OCI-LY3 (cell line): Measurements from ENCODE around the gene HDAC4.

Experiments
- H2AFZ ChIP-seq: fragments of 200-600, 300-600 bp; shearing (Covaris generic); 2 replicates; pipeline ENCODE4 v1.6.0; 2014; ENCODE audit warnings: antibody characterized with exemption, low read depth, low read length
- H3K27ac ChIP-seq: fragments of 200-600, 300-600 bp; sonication (generic); 2 replicates; pipeline ENCODE4 v1.5.1; 2014; ENCODE audit warnings: mild to moderate bottlenecking, low read length, moderate library complexity, mixed read lengths
- H3K27me3 ChIP-seq: fragments of 200-600, 300-600 bp; sonication (generic); 2 replicates; pipeline ENCODE4 v1.6.1; 2014; ENCODE audit warnings: low read depth, low read length, mixed read lengths
- H3K36me3 ChIP-seq: fragments of 200-600, 300-600 bp; sonication (generic); replicated peaks from 2 replicates; pipeline ENCODE3; 2014; ENCODE audit warnings: low read depth, low read length, mixed read lengths
- H3K4me1 ChIP-seq: fragments of 300-600, 200-600 bp; sonication (generic); 2 replicates; pipeline ENCODE4 v1.6.1; 2014; ENCODE audit warnings: low read length, mixed read lengths
- H3K4me2 ChIP-seq: fragments of 200-600, 300-600 bp; sonication (generic); 2 replicates; pipeline ENCODE4 v1.6.1; 2014; ENCODE audit warnings: low read length, mixed read lengths
- H3K4me3 ChIP-seq: fragments of 300-600, 200-600 bp; sonication (generic); 2 replicates; pipeline ENCODE4 v1.5.1; 2014; ENCODE audit warnings: antibody characterized with exemption, mild to moderate bottlenecking, low read length, moderate library complexity
- H3K79me2 ChIP-seq: fragments of 300-600, 200-600 bp; shearing (Covaris generic); 2 replicates; pipeline ENCODE4 v1.6.1; 2014; ENCODE audit warnings: mild to moderate bottlenecking, low read length, mixed read lengths
- H3K9ac ChIP-seq: fragments of 300-600, 200-600 bp; shearing (Covaris generic); 2 replicates; pipeline ENCODE4 v1.6.0; 2014; ENCODE audit warnings: mild to moderate bottlenecking, low read length, moderate library complexity
- H3K9me3 ChIP-seq: fragments of 200-600, 300-600 bp; shearing (Covaris generic); 2 replicates; pipeline ENCODE4 v1.6.1; 2014; ENCODE audit warnings: low read length, mixed read lengths; ENCODE audit not compliant: insufficient read depth
- H4K20me1 ChIP-seq: fragments of 200-600, 300-600 bp; sonication (generic); 2 replicates; pipeline ENCODE4 v1.6.1; 2016; ENCODE audit warnings: low read length, mixed read lengths; ENCODE audit not compliant: insufficient read depth
- EZH2phosphoT487 ChIP-seq: fragments of 200-600 bp; shearing (Covaris generic); IDR thresholded peaks from 2 replicates; pipeline ENCODE4 v1.6.1; 2018; ENCODE audit warnings: antibody characterized with exemption, mixed run types, low read depth
- TF ChIP-seq, protein P1 (sequence below): fragments of 200-600, 300-600 bp; sonication (generic); IDR thresholded peaks from 2 replicates; pipeline ENCODE4 v1.5.1; 2014; ENCODE audit warnings: antibody characterized with exemption, low read length, low read depth

HDAC4 gene

DNA sequence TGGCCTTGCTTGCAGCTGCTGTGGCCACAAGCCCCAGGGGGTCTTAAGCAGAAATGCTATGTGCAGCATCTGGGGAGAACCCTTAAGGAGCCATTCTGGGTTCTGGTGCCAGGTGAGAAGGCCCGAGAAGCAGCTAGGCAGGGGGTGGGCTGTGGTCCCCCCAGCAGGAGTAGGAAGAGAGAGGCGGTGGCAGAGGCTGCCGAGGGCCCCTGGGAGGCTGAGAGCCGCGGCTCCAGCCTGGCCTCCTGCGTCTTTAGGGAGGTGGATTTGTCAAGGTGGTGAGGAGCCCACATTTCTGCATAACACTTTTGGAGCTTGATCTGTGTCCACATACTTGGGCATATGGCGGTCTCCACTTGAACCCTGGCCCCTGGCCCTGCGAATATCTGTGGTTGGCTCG, 356.5 kb downstream of the HDAC4 start:
- Histone ChIP-seq H3K36me3 (no peaks in the 10 kb centered on the region), H3K27ac (no peak overlapping the region), H3K4me1 (no peaks in the 10 kb centered on the region), H3K79me2 (no peaks in the 10 kb centered on the region), H2AFZ (no peak overlapping the region), H3K4me2 (no peak overlapping the region), H3K9me3 (no peaks in the 10 kb centered on the region), H3K4me3 (no peak overlapping the region), H3K27me3 (no peaks in the 10 kb centered on the region), H4K20me1 (no peaks in the 10 kb centered on the region), H3K9ac (no peak overlapping the region)
- TF ChIP-seq, protein P1, sequence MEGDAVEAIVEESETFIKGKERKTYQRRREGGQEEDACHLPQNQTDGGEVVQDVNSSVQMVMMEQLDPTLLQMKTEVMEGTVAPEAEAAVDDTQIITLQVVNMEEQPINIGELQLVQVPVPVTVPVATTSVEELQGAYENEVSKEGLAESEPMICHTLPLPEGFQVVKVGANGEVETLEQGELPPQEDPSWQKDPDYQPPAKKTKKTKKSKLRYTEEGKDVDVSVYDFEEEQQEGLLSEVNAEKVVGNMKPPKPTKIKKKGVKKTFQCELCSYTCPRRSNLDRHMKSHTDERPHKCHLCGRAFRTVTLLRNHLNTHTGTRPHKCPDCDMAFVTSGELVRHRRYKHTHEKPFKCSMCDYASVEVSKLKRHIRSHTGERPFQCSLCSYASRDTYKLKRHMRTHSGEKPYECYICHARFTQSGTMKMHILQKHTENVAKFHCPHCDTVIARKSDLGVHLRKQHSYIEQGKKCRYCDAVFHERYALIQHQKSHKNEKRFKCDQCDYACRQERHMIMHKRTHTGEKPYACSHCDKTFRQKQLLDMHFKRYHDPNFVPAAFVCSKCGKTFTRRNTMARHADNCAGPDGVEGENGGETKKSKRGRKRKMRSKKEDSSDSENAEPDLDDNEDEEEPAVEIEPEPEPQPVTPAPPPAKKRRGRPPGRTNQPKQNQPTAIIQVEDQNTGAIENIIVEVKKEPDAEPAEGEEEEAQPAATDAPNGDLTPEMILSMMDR: no peak
- TF ChIP-seq EZH2phosphoT487: no peak

DNA sequence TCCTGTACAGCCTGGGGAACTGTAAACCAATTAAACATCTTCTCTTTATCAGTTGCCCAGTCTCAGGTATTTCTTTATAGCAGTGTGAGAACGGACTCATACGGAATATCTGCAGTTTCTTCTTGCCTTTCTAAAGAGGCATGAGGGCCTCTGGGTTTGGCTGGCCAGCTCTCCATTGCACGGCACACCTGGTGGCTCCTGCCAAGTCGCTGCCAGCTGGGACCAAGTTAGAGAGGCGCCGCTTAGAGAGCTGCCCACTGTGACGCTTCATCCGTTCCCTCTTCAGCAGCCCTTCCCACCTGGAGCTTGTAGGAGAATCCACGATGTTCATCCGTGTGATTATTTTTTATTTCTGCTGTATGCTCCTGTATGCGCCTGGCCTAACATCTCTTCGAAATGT, 357.5 kb downstream of the HDAC4 start:
- Histone ChIP-seq H3K79me2 (no peaks in the 10 kb centered on the region), H3K27ac (no peak overlapping the region), H3K4me2 (no peak overlapping the region), H3K4me3 (no peak overlapping the region), H3K4me1 (no peaks in the 10 kb centered on the region), H3K9ac (no peak overlapping the region), H3K36me3 (no peaks in the 10 kb centered on the region), H3K9me3 (no peaks in the 10 kb centered on the region), H4K20me1 (no peaks in the 10 kb centered on the region), H2AFZ (no peak overlapping the region), H3K27me3 (no peaks in the 10 kb centered on the region)
- TF ChIP-seq, protein P1: no peak
- no peak for TF ChIP-seq EZH2phosphoT487

DNA sequence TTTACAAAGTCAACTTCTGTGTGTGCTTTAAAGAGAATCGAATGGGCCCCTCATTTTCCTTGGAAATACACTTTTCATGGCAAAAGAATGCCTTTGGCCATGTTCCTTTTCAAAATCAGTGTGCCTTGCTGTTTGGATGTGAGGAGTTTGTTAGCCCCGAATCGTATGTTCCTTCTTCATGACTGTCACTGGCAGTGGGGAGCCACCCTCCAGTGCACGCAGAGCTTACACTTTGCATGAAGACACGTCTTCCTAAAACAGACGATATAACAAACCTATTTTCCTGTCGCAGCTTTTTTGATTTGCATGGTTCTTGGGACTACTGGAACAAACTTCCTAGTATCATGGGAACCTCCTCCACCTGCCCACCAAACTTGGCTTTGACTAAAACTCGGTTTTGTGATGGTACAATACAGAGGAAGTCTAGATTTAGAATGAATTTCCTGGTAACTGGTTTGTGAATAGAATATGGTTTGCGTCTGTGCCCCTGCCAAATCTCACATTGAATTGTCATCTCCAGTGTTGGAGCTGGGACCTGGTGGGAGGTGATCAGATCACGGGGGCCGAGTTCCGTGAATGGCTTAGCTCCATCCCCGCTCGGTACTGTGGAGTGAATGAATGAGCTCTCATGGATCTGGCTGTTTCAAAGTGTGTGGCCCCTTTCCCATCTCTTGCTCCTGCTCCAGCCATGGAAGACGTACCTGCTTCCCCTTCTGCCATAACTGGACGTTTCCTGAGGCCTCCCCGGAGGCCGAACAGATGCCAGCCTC, 358.1 kb downstream of the HDAC4 start:
- Histone ChIP-seq H3K9ac (no peak overlapping the region), H3K4me2 (no peak overlapping the region), H3K9me3 (no peaks in the 10 kb centered on the region), H2AFZ (no peak overlapping the region), H3K4me1 (no peaks in the 10 kb centered on the region), H3K4me3 (no peak overlapping the region), H3K36me3 (no peaks in the 10 kb centered on the region), H4K20me1 (no peaks in the 10 kb centered on the region), H3K79me2 (no peaks in the 10 kb centered on the region), H3K27me3 (no peaks in the 10 kb centered on the region), H3K27ac (no peak overlapping the region)
- TF ChIP-seq, protein P1: no peak
- TF ChIP-seq EZH2phosphoT487: no peak

DNA sequence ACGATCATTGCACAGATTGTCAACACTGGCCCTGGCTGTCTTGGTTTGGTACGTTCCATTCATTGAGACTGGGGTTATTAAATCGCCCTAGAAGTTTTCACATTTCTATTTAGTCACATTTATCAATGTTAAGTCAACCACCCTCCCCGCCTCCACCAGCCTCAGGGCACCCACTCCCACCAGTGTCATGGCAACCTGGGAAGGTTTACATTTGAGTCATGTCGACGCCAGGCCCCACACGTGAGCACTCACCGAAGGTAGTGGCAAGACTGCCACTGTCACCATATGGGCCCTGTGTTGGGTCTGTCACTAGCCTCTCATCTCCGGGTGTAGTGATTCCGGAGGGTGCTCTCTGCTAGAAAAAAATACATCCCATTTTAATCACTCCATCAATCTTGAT, 358.8 kb downstream of the HDAC4 start:
- no peaks in the 10 kb centered on the region for H3K79me2 ChIP-seq
- no peaks in the 10 kb centered on the region for H3K36me3 ChIP-seq
- no peaks in the 10 kb centered on the region for H4K20me1 ChIP-seq
- H3K4me1 ChIP-seq: no peaks in the 10 kb centered on the region
- no peaks in the 10 kb centered on the region for H3K9me3 ChIP-seq
- H3K27ac ChIP-seq: no peak overlapping the region
- H3K4me2 ChIP-seq: no peak overlapping the region
- no peak overlapping the region for H3K4me3 ChIP-seq
- no peak overlapping the region for H2AFZ ChIP-seq
- no peak overlapping the region for H3K9ac ChIP-seq
- H3K27me3 ChIP-seq: no peaks in the 10 kb centered on the region
- TF ChIP-seq EZH2phosphoT487: no peak
- TF ChIP-seq, protein P1: no peak
